AG09309 (cell line): Measurements from ENCODE around the gene CCER1.

Experiments used
- DNase-seq: peaks from one replicate; pipeline ENCODE4 v3.0.0-alpha.2; 2010; ENCODE audit warnings: low read depth
- H3K4me3 ChIP-seq: 2 replicates; pipeline ENCODE4 v1.5.1; 2011; ENCODE audit warnings: mild to moderate bottlenecking, low read depth, low read length, moderate library complexity; ENCODE audit not compliant: control insufficient read depth
- TF ChIP-seq, protein P1 (sequence below): IDR thresholded peaks from 2 replicates; pipeline ENCODE4 v1.5.1; 2011; ENCODE audit warnings: mild to moderate bottlenecking, low read depth, low read length, inconsistent platforms; ENCODE audit not compliant: insufficient read depth, control insufficient read depth; ENCODE audit errors: missing control alignments

CCER1 gene

DNA sequence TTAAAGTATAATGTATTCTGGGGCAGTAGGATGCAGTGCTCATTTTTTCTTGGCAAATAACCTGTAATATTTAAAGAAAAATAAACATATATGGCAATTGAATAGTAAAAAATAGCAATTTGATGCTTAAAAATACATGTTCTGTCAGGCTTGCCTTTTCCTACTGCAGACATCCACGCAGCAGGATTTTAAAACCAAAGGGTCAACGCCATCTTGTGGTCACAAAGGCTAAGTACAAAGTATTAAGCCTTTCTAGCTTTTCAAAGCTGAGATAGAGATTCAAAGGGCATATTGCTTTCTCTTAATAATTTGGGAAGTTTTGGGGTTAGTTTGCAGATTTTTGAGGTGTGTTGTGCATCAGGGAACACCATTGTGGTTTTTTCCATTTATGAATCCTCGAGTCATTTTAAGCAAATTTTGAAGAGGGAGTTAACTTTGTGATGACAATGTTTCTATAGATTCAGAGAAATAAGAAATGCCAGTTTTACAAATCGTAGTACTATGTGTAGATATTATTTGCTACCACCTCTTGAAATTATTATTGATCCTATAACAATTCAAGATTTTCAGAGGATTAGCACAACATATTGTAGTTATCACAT, 4.7 kb upstream of the CCER1 start:
- no peak overlapping the region for H3K4me3 ChIP-seq
- TF ChIP-seq, protein P1, sequence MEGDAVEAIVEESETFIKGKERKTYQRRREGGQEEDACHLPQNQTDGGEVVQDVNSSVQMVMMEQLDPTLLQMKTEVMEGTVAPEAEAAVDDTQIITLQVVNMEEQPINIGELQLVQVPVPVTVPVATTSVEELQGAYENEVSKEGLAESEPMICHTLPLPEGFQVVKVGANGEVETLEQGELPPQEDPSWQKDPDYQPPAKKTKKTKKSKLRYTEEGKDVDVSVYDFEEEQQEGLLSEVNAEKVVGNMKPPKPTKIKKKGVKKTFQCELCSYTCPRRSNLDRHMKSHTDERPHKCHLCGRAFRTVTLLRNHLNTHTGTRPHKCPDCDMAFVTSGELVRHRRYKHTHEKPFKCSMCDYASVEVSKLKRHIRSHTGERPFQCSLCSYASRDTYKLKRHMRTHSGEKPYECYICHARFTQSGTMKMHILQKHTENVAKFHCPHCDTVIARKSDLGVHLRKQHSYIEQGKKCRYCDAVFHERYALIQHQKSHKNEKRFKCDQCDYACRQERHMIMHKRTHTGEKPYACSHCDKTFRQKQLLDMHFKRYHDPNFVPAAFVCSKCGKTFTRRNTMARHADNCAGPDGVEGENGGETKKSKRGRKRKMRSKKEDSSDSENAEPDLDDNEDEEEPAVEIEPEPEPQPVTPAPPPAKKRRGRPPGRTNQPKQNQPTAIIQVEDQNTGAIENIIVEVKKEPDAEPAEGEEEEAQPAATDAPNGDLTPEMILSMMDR, result peak; percentile 75
- no peak for DNase-seq

DNA sequence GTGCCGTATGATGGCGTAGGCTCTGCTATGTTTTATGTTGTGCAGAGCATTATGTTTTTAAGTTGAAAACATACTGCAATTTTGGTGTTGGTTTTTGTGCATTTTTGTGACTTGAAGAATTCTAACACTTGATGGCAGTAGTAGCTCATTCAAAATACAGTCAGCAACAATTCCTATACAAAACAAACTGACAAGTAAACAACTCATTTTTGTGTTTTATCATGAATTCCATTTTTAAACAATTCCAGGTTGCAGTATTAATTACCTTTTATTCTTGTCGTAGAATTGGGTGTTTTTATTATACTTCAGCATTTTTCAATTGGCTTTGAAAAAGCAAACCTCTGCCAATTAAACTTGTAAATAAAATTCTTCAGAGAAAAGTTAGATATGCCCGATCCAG, 4.1 kb upstream of the CCER1 start:
- TF ChIP-seq, protein P1, result peak; percentile 21
- no peak for DNase-seq
- no peak overlapping the region for H3K4me3 ChIP-seq

DNA sequence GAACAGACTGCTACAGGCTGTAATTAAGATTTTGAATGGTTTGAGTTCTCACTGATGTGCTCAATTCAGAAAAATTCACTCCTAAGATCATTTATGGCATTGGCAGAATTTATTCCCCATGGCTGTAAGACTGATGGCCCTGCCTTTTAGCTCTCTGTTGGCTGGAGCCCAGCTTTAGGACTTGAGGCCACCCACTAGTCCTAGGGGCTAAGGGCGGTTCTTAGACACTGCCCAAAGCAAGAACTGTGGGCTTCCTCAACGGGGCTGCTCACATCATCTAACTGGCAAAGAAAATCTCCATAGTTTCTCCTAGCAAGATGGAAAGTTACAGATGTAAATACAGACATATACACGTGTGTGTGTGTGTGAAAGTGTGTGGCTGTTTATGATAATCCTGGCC, 3.4 kb upstream of the CCER1 start:
- no peak for DNase-seq
- TF ChIP-seq, protein P1, result no peak

DNA sequence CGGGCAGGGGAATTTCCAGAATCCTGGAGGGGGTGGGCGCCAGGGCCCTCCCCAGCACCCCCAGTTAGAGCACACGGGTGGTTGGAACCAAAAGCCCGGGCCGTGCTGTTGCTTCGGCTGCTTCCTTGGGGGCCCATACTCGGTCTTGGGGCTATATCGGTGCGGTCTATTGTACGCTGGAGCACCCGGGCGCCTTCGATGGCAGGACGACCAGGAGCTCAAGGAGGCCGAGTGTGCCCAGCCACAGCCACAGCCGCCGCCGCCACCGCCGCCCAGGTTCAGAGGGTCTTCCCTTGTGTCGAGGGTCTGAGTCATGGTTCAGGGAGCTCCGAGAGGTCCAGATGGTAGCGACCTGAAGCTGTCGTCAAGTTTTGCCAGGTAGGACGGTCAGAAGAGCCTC, 548 bp downstream of the CCER1 start:
- H3K4me3 ChIP-seq, result no peak overlapping the region
- TF ChIP-seq, protein P1, result no peak
- no peak for DNase-seq

More for the DNA sequence above, 3.4 kb upstream of the CCER1 start:
- no peak overlapping the region for H3K4me3 ChIP-seq

DNA sequence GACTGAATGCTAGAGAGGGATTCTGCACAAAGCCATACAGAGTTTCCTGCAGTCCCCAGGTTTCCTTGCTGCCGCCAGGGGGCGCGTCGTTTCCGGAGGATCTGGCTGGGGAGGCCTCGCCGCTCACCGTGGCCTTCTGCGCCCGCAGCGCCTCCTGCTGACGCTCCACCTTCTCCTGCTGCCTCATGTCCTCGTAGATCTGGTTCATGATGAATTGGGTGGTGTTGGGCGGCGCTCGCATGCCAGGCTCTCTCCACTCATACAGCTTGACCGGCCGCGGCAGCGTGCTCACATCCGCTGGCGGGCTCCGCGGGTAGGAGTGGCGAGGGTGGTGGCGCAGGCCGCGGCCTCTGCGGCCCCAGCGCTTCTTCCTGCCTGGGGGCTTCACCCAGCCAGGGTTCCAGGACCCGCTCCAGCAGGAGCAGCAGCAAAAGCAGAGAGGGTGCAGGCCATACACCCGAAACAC, 987 bp downstream of the CCER1 start:
- TF ChIP-seq, protein P1, result peak; percentile 18
- DNase-seq, result no peak

DNA sequence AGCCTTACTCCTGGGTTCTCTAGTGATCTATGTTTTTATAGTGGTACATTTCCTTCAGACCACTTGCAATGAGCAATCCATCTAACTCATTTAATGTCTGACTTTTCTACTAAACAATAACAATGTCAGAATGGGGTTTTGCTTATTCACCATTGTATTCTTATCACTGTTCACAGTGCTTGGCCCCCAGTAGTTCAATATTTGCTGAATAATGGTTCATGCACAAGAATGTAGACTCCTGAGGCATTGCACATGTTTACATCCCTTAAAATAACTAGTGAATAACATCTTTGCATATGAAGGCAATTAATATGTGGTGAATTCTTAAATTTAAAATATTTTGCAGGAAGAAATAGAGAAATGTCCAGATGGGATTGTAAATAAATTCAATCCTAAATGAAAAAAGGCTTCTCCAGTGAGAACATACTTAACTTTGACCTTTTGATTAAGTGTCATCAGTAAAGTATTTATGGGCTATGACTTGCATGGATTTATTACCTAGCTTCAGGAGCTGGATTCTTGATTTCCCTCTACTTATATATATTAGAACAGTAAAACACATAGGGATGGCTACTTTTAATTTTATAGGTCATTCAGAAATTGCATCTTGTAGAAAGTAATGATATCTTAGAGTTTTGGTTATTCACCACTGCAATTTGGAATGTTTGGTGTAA, 3.4 kb downstream of the CCER1 start:
- H3K4me3 ChIP-seq, result no peak overlapping the region
- DNase-seq, result no peak
- TF ChIP-seq, protein P1, result no peak

More for the DNA sequence above, 987 bp downstream of the CCER1 start:
- H3K4me3 ChIP-seq, result no peak overlapping the region

DNA sequence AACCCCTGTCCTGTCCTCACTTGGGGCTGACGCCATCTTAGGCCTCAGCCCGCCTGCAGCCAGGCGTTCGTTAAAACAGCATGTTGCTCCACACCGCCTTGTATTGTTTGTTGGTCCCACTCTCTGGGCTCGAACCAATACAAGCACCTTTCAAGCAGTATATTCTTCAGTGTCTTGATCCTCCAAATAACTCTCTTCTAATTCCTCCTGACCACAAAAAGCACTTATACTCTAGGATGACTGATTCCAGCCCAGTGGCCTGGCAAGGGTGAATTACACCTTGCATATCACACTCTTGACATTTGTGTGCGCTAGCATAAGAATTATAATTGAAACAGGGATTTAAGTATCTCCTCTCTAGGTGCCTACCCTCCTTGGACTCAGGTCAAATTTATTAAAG, 7.1 kb downstream of the CCER1 start:
- no peak overlapping the region for H3K4me3 ChIP-seq
- no peak for DNase-seq
- TF ChIP-seq, protein P1, result no peak
